HCT116 (cell line): ENCODE measurements around the gene NF2. TPM values are rescaled to one million over a fixed set of nuclear protein-coding genes. Genes with fewer than 3 reads are reported as not detected.

Source experiments
- ATAC-seq: fragments of 200-7000 bp; cut with Tn5 transposase; 2 replicates; pipeline ENCODE4 v1.9.1; 2020; ENCODE audit warnings: mild to moderate bottlenecking, moderate library complexity
- BruUV-seq: library from RNA; stranded (reverse); fragments of 400-500 nt; replicated peaks from 2 replicates; lab custom pipeline; 2021; lab: Mats Ljungman, UMichigan
- CTCF ChIA-PET: fragments of 300-600 bp; sonication (Branson Sonifier 250); formaldehyde crosslinking; loops from one replicate; lab custom pipeline; 2021; ENCODE audit warnings: antibody characterized with exemption; lab: Charles Lee
- POLR2A ChIA-PET: fragments of 300-600, 350-600 bp; sonication (Branson Sonifier 250); formaldehyde crosslinking; loops from one replicate; lab custom pipeline; 2021; ENCODE audit warnings: antibody characterized with exemption; lab: Charles Lee
- RAD21 ChIA-PET, 2 experiments: fragments of 300-600 bp; sonication (Branson Sonifier 250); formaldehyde crosslinking; loops; one replicate each; lab custom pipeline; 2023; ENCODE audit warnings: low total read pairs in 2 of 2; ENCODE audit not compliant: uncharacterized antibody in 2 of 2, unreplicated experiment in 2 of 2, low non-redundant PET in 1 of 2; lab: Charles Lee
- DNase-seq: peaks from one replicate; pipeline ENCODE4 v3.0.0-alpha.2; 2010; ENCODE audit warnings: low read depth, low spot score
- H2AFZ ChIP-seq: fragments of 200-600 bp; shearing (Covaris generic), sonication (generic); 2 replicates; pipeline ENCODE4 v1.6.1; 2017; ENCODE audit warnings: low read depth, mixed run types, mixed read lengths, antibody characterized with exemption, low read length; ENCODE audit not compliant: poor library complexity, severe bottlenecking
- H3K27ac ChIP-seq: 2 replicates; pipeline ENCODE4 v1.5.1; 2012; ENCODE audit warnings: low read depth, low read length
- H3K27me3 ChIP-seq: fragments of 200-600 bp; sonication (generic); 2 replicates; pipeline ENCODE4 v1.6.1; 2016; ENCODE audit warnings: mixed run types, low read length, mixed read lengths; ENCODE audit not compliant: insufficient read depth
- H3K36me3 ChIP-seq, 2 experiments: fragments of 200-500 bp in 1 of 2; fragments of 200-600 bp in 1 of 2; sonication (Bioruptor generic) in 1 of 2; sonication (generic) in 1 of 2; 2 replicates each; pipeline versions ENCODE4 v1.5.1 to v1.6.1; 2014 to 2016; ENCODE audit warnings: low read length in 2 of 2, inconsistent platforms in 1 of 2, mixed read lengths in 1 of 2, mixed run types in 1 of 2; ENCODE audit not compliant: insufficient read depth in 2 of 2, control insufficient read depth in 1 of 2
- H3K4me1 ChIP-seq, 2 experiments: fragments of 200-600 bp in 1 of 2; sonication (generic) in 1 of 2; 2 replicates each; pipeline versions ENCODE4 v1.5.1 to v1.6.1; 2012 to 2017; ENCODE audit warnings: low read length in 2 of 2, inconsistent platforms in 1 of 2, mild to moderate bottlenecking in 1 of 2, mixed read lengths in 1 of 2, mixed run types in 1 of 2, moderate library complexity in 1 of 2; ENCODE audit not compliant: insufficient read depth in 2 of 2, control insufficient read depth in 1 of 2
- H3K4me2 ChIP-seq: fragments of 200-600 bp; sonication (generic); 2 replicates; pipeline ENCODE4 v1.6.1; 2017; ENCODE audit warnings: mixed run types, low read length, mixed read lengths
- H3K4me3 ChIP-seq, 2 experiments: fragments of 200-600 bp in 1 of 2; sonication (generic) in 1 of 2; replicated peaks in 1 of 2; 2 replicates each; pipeline ENCODE4 v1.5.1; 2011 to 2016; ENCODE audit warnings: low read length in 2 of 2, control low read depth in 1 of 2, low read depth in 1 of 2, mild to moderate bottlenecking in 1 of 2, mixed read lengths in 1 of 2, mixed run types in 1 of 2
- H3K79me2 ChIP-seq: fragments of 200-600 bp; sonication (generic); 2 replicates; pipeline ENCODE4 v1.6.1; 2017; ENCODE audit warnings: mild to moderate bottlenecking, mixed run types, low read length, moderate library complexity, mixed read lengths; ENCODE audit not compliant: insufficient read depth
- H3K9ac ChIP-seq: fragments of 200-600 bp; sonication (generic); 2 replicates; pipeline ENCODE4 v1.6.1; 2016; ENCODE audit warnings: low read length, mixed read lengths
- H3K9me2 ChIP-seq: fragments of 200-600 bp; sonication (generic), shearing (Covaris generic); 2 replicates; pipeline ENCODE4 v1.6.1; 2017; ENCODE audit warnings: mixed run types, mild to moderate bottlenecking, moderate library complexity; ENCODE audit not compliant: insufficient read depth
- H3K9me3 ChIP-seq, 2 experiments: fragments of 200-500 bp in 1 of 2; fragments of 200-600 bp in 1 of 2; sonication (Bioruptor generic) in 1 of 2; sonication (generic) in 1 of 2; 2 replicates each; pipeline ENCODE4 v1.6.1; 2014 to 2017; ENCODE audit warnings: low read length in 2 of 2, mixed read lengths in 2 of 2, inconsistent platforms in 1 of 2, low read depth in 1 of 2, mild to moderate bottlenecking in 1 of 2, mixed run types in 1 of 2, moderate library complexity in 1 of 2; ENCODE audit not compliant: control insufficient read depth in 1 of 2, insufficient read depth in 1 of 2
- H4K20me1 ChIP-seq: fragments of 200-600 bp; sonication (generic), shearing (Covaris generic); 2 replicates; pipeline ENCODE4 v1.6.1; 2017; ENCODE audit warnings: mixed run types, mild to moderate bottlenecking, moderate library complexity; ENCODE audit not compliant: insufficient read depth
- ELF1 ChIP-seq: IDR thresholded peaks from 2 replicates; pipeline ENCODE4 v1.6.1; 2012; ENCODE audit warnings: low read depth, borderline replicate concordance
- FOSL1 ChIP-seq: IDR thresholded peaks from 2 replicates; pipeline ENCODE4 v1.6.1; 2012; ENCODE audit warnings: low read depth
- SP1 ChIP-seq: IDR thresholded peaks from 2 replicates; pipeline ENCODE4 v1.6.1; 2012; ENCODE audit warnings: low read depth
- SRF ChIP-seq: IDR thresholded peaks from 2 replicates; pipeline ENCODE4 v1.6.1; 2012; ENCODE audit warnings: low read depth
- ZFX ChIP-seq: fragments of 450-650 bp; IDR thresholded peaks from 2 replicates; pipeline ENCODE4 v1.6.1; 2017
- ZNF274 ChIP-seq: fragments of 200-500 bp; sonication (Bioruptor generic); IDR thresholded peaks from 2 replicates; pipeline ENCODE4 v1.6.1; 2014; ENCODE audit warnings: mild to moderate bottlenecking, low read depth, low read length, inconsistent platforms
- intact Hi-C: fragments of 100-400 bp; cut with micrococcal nuclease; formaldehyde crosslinking; loops from 2 replicates; pipeline ENCODE4 v1.10.0; 2022
- total RNA-seq: library from RNA; stranded (reverse); gene quantifications from one replicate; pipeline ENCODE4 v1.2.1, GENCODE V29; 2021; ENCODE audit not compliant: unreplicated experiment
- TF ChIP-seq, protein P1 (sequence below): IDR thresholded peaks from 2 replicates; pipeline ENCODE4 v1.6.1; 2011; ENCODE audit warnings: mild to moderate bottlenecking, low read length, moderate library complexity; ENCODE audit not compliant: insufficient replicate concordance; ENCODE audit errors: extremely low read depth
- TF ChIP-seq, protein P2 (sequence below): IDR thresholded peaks from 2 replicates; pipeline ENCODE4 v1.6.1; 2012
- TF ChIP-seq, protein P3 (sequence below): IDR thresholded peaks from 2 replicates; pipeline ENCODE4 v1.6.1; 2012; ENCODE audit warnings: low read depth

The NF2 gene
- total RNA-seq, 1 experiment from 2014 or later: 70.2 TPM

DNA sequence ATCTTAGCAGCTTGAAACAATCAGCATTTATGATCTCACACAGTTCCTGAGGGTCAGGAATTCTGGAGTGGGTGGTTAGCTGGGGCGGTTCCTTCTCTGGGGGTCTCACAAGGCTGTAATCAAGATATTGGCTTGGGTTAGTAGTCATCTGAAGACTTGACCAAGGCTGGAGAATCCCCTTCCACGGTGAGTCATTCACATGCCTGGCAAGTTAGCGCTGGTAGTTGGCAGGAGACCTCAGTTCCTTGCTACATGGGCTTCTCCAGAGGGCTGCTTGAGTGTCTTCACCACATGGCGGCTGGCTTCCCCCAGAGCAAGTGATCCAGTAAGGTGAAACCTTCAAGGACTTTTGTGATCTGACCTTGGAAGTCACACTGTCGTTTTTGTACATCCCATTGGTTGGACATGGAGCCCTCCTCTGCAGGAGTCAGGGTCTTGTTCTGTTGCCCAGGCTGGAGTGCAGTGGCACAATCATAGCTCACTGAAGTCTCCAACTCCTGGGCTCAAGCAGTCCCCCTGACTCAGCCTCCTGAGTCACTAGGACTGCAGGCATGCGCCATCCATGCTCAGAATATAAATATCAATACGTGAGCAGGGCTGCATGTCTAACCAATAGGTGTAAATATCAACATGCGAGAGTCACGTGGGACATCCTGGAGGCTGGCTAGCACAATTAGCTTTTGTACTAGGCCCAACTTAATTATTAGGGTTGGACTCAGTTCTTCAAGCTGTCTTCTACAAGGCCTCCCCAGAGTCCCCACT lies 15.3 kb upstream of the NF2 start:
- Histone ChIP-seq H3K9me3 (no peaks in the 10 kb centered on the region), H3K27me3 (no peaks in the 10 kb centered on the region), H4K20me1 (no peaks in the 10 kb centered on the region), H3K4me3 (no peak overlapping the region), H3K4me1 (peaks cover 4 to 25% of the 10 kb centered on the region in 2 experiments; a peak in 3 of 4 replicates), H3K9ac (no peak overlapping the region), H2AFZ (peak overlapping the region; percentile 67), H3K27ac (no peak overlapping the region), H3K9me2 (no peaks in the 10 kb centered on the region), H3K79me2 (no peaks in the 10 kb centered on the region), H3K4me2 (peak overlapping the region; percentile 47), H3K36me3 (no peaks in the 10 kb centered on the region)
- ATAC-seq: peak; percentile 60; the same call in 1 of the 2 replicates
- DNase-seq: no peak
- RAD21 ChIA-PET: interaction anchor here in 1 of 2 experiments (0.6 kb wide), 1 partner anchor 129 kb away, joined by 3 read pairs; no protein-coding TSS in a partner anchor
- no TSS peak for BruUV-seq
- TF ChIP-seq, protein P1, sequence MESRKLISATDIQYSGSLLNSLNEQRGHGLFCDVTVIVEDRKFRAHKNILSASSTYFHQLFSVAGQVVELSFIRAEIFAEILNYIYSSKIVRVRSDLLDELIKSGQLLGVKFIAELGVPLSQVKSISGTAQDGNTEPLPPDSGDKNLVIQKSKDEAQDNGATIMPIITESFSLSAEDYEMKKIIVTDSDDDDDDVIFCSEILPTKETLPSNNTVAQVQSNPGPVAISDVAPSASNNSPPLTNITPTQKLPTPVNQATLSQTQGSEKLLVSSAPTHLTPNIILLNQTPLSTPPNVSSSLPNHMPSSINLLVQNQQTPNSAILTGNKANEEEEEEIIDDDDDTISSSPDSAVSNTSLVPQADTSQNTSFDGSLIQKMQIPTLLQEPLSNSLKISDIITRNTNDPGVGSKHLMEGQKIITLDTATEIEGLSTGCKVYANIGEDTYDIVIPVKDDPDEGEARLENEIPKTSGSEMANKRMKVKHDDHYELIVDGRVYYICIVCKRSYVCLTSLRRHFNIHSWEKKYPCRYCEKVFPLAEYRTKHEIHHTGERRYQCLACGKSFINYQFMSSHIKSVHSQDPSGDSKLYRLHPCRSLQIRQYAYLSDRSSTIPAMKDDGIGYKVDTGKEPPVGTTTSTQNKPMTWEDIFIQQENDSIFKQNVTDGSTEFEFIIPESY: no peak
- TF ChIP-seq SP1 (0 out of 2 replicates have a peak, but pooled peaks have one; percentile 12), ZFX (no peak), FOSL1 (peak; percentile 31; the same call in 1 of the 2 replicates)
- CTCF ChIA-PET: interaction anchor here (1.4 kb wide), 1 partner anchor 37 kb away, joined by 5 read pairs; no protein-coding TSS in a partner anchor
- intact Hi-C loops: no loop called here
- POLR2A ChIA-PET: interaction anchor here (1.0 kb wide), 1 partner anchor 35 kb away, joined by 3 read pairs; the partner anchor contains the start of gene THOC5

DNA sequence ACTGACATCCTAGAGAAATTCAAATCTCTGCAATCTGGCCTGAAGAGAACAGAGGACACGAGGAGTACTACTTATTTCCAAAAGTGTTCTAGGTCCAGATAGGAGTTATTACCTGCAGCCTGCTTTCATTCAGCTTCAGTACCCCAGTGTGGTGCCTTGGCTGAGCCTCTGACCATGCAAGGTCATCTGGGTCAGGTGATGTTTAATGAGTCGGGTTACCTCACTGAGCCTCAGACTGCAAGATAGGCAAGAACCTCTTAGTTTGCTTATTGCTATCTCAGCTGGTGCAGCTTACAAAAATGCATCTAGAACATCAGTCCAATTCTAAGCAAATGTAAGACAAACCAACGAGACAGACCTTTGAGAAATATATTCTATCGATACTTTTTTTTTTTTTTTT lies 9.5 kb upstream of the NF2 start:
- H3K79me2 ChIP-seq: no peaks in the 10 kb centered on the region
- ChIA-PET RAD21 (no interaction called here), POLR2A (no interaction called here), CTCF (no interaction called here)
- H3K4me3 ChIP-seq: no peak overlapping the region
- no peaks in the 10 kb centered on the region for H3K36me3 ChIP-seq
- H2AFZ ChIP-seq: peak overlapping the region; percentile 23
- H3K27me3 ChIP-seq: no peaks in the 10 kb centered on the region
- H3K9ac ChIP-seq: no peak overlapping the region
- no peaks in the 10 kb centered on the region for H3K9me3 ChIP-seq
- ATAC-seq: peak; percentile 23; the same call in 1 of the 2 replicates
- H3K4me2 ChIP-seq: peak overlapping the region; percentile 43; the same call in 1 of the 2 replicates
- no peak overlapping the region for H3K27ac ChIP-seq
- no TSS peak for BruUV-seq
- H3K4me1 ChIP-seq: peaks cover 11 to 27% of the 10 kb centered on the region in 2 experiments; a peak in 3 of 4 replicates
- no peaks in the 10 kb centered on the region for H4K20me1 ChIP-seq
- intact Hi-C loops: no loop called here
- DNase-seq: no peak
- no peaks in the 10 kb centered on the region for H3K9me2 ChIP-seq
- TF ChIP-seq, protein P1: no peak
- TF ChIP-seq SRF: no peak
- TF ChIP-seq ELF1: no peak
- TF ChIP-seq, protein P2, sequence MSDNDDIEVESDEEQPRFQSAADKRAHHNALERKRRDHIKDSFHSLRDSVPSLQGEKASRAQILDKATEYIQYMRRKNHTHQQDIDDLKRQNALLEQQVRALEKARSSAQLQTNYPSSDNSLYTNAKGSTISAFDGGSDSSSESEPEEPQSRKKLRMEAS: no peak
- TF ChIP-seq, protein P3, sequence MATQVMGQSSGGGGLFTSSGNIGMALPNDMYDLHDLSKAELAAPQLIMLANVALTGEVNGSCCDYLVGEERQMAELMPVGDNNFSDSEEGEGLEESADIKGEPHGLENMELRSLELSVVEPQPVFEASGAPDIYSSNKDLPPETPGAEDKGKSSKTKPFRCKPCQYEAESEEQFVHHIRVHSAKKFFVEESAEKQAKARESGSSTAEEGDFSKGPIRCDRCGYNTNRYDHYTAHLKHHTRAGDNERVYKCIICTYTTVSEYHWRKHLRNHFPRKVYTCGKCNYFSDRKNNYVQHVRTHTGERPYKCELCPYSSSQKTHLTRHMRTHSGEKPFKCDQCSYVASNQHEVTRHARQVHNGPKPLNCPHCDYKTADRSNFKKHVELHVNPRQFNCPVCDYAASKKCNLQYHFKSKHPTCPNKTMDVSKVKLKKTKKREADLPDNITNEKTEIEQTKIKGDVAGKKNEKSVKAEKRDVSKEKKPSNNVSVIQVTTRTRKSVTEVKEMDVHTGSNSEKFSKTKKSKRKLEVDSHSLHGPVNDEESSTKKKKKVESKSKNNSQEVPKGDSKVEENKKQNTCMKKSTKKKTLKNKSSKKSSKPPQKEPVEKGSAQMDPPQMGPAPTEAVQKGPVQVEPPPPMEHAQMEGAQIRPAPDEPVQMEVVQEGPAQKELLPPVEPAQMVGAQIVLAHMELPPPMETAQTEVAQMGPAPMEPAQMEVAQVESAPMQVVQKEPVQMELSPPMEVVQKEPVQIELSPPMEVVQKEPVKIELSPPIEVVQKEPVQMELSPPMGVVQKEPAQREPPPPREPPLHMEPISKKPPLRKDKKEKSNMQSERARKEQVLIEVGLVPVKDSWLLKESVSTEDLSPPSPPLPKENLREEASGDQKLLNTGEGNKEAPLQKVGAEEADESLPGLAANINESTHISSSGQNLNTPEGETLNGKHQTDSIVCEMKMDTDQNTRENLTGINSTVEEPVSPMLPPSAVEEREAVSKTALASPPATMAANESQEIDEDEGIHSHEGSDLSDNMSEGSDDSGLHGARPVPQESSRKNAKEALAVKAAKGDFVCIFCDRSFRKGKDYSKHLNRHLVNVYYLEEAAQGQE: no peak
- no peak for TF ChIP-seq ZNF274
